K562 (cell line): ENCODE measurements around the gene DRG1. TPM values are rescaled to one million over a fixed set of nuclear protein-coding genes. Genes with fewer than 3 reads are reported as not detected.

Source experiments
- CREB3L1 ChIP-seq: fragments of 450-650 bp; IDR thresholded peaks from 2 replicates; pipeline ENCODE4 v1.6.1; 2014; ENCODE audit warnings: low read depth, mild to moderate bottlenecking, moderate library complexity, borderline replicate concordance
- CREB5 ChIP-seq: fragments of 250-450 bp; sonication (Bioruptor Pico); IDR thresholded peaks from 2 replicates; pipeline ENCODE4 v1.5.0; 2020; ENCODE audit warnings: mild to moderate bottlenecking
- DLX4 ChIP-seq: fragments of 250-450 bp; sonication (Bioruptor Pico); IDR thresholded peaks from 2 replicates; pipeline ENCODE4 v1.6.1; 2021; ENCODE audit warnings: mild to moderate bottlenecking
- FUS ChIP-seq: fragments of 200-400 bp; formaldehyde crosslinking; optimal IDR thresholded peaks from 2 replicates; pipeline ENCODE3; 2017; ENCODE audit warnings: low read depth, low read length
- HDAC6 ChIP-seq: IDR thresholded peaks from 2 replicates; pipeline ENCODE4 v1.6.1; 2012; ENCODE audit warnings: low read depth, mild to moderate bottlenecking, control low read depth, inconsistent platforms, low read length, moderate library complexity
- ID3 ChIP-seq, 2 experiments: fragments of 250-450 bp in 1 of 2; fragments of 450-650 bp in 1 of 2; sonication (Bioruptor Pico) in 1 of 2; IDR thresholded peaks; 2 replicates each; pipeline versions ENCODE4 v1.6.1 to v1.8.0; 2016 to 2021; ENCODE audit warnings: mild to moderate bottlenecking in 2 of 2, moderate library complexity in 2 of 2, missing compliant biosample characterization in 1 of 2, missing genetic modification characterization in 1 of 2
- KDM2B ChIP-seq: fragments of 250-450 bp; sonication (Bioruptor Pico); IDR thresholded peaks from 2 replicates; pipeline ENCODE4 v1.8.0; 2021; ENCODE audit warnings: mild to moderate bottlenecking, moderate library complexity
- LEF1 ChIP-seq: fragments of 450-650 bp; IDR thresholded peaks from 2 replicates; pipeline ENCODE4 v1.6.1; 2016; ENCODE audit warnings: mild to moderate bottlenecking
- NBN ChIP-seq: fragments of 450-650 bp; IDR thresholded peaks from 2 replicates; pipeline ENCODE4 v1.6.1; 2016; ENCODE audit warnings: low read depth, mild to moderate bottlenecking
- PHF20 ChIP-seq: fragments of 450-650 bp; IDR thresholded peaks from 2 replicates; pipeline ENCODE4 v1.6.1; 2018; ENCODE audit not compliant: partially characterized antibody
- RUNX1 ChIP-seq: sonication (generic); IDR thresholded peaks from 2 replicates; pipeline ENCODE4 v1.6.1; 2016; ENCODE audit warnings: antibody characterized with exemption, low read depth
- TCF7 ChIP-seq: sonication (generic); IDR thresholded peaks from 2 replicates; pipeline ENCODE4 v1.6.1; 2016; ENCODE audit warnings: antibody characterized with exemption, borderline replicate concordance
- ZNF592 ChIP-seq: fragments of 450-650 bp; IDR thresholded peaks from 2 replicates; pipeline ENCODE4 v1.6.1; 2017; ENCODE audit warnings: antibody characterized with exemption, mild to moderate bottlenecking
- ZNF655 ChIP-seq: fragments of 250-450 bp; sonication (Bioruptor Pico); IDR thresholded peaks from 2 replicates; pipeline ENCODE4 v1.5.0; 2021
- ZNF668 ChIP-seq: fragments of 250-450 bp; sonication (Bioruptor Pico); IDR thresholded peaks from 2 replicates; pipeline ENCODE4 v1.8.0; 2022; ENCODE audit warnings: mild to moderate bottlenecking, inconsistent platforms
- ZNF76 ChIP-seq: fragments of 250-450 bp; sonication (Bioruptor Pico); IDR thresholded peaks from 2 replicates; pipeline ENCODE4 v1.4.0; 2020; ENCODE audit warnings: mild to moderate bottlenecking, moderate library complexity, borderline replicate concordance
- ZNF778 ChIP-seq: fragments of 450-650 bp; formaldehyde crosslinking; IDR thresholded peaks from 2 replicates; pipeline ENCODE4 v1.4.0; 2020; ENCODE audit warnings: mild to moderate bottlenecking, moderate library complexity
- polyA plus RNA-seq, 8 experiments: library from polyadenylated mRNA; depleted of rRNA in 4 of 8; stranded (reverse) in 5 of 8; unstranded in 3 of 8; fragments of >200 nt; fragmentation: Nextera tagmentation in 2 of 8; fragmentation: Illumina TruSeq in 1 of 8; extraction: Ambion mirVana in 2 of 8; extraction: Trizol in 1 of 8; gene quantifications; 2 replicates each; pipeline versions ENCODE4 v1.2.1 to v1.2.3, GENCODE V29; 2011 to 2014; ENCODE audit warnings: inconsistent platforms in 1 of 8, missing spikeins in 1 of 8
- total RNA-seq, 7 experiments: library from RNA; depleted of rRNA in 6 of 7; stranded (reverse); fragments of >200 nt in 6 of 7; fragmentation: Illumina TruSeq in 2 of 7; extraction: Trizol in 2 of 7; gene quantifications; 2 replicates each; pipeline versions ENCODE4 v1.2.1 to v1.2.3, GENCODE V29; 2011 to 2021; ENCODE audit warnings: low replicate concordance in 1 of 7

DRG1 gene
- total and polyA plus RNA-seq, 9 of the 15 experiments (the other 6 are each of a cell fraction or from before 2014, with no cell fraction given), result 76.4 to 211 (median 93.3) TPM

GRCh38 chr22:31399211-31400022 lies at the start of gene DRG1 (continued):
- TF ChIP-seq ID3 (CRISPR knock-in tag; IDR thresholded peaks at IDR 0.05) (no peak), ID3 (tag; IDR thresholded peaks at IDR 0.05) (no peak), RUNX1 (no peak), HDAC6 (no peak), CREB5 (CRISPR knock-in tag) (no peak), ZNF668 (CRISPR knock-in tag) (no peak), DLX4 (CRISPR knock-in tag) (no peak), TCF7 (no peak), FUS (no peak), PHF20 (peak; percentile 70), KDM2B (no peak), ZNF778 (no peak), ZNF592 (0 out of 2 replicates have a peak, but pooled peaks have one; percentile 18), NBN (no peak), LEF1 (no peak), ZNF76 (CRISPR knock-in tag) (no peak), ZNF655 (CRISPR knock-in tag) (no peak), CREB3L1 (peak; percentile 49; the same call in 1 of the 2 replicates)
